ENCODE measurements around the gene CHAF1B. TPM values are rescaled to one million over a fixed set of nuclear protein-coding genes. Genes with fewer than 3 reads are reported as not detected.

CHAF1B gene
- total RNA-seq, 2 donors from 2014 or later, result 4.2 to 6.3 TPM

DNA sequence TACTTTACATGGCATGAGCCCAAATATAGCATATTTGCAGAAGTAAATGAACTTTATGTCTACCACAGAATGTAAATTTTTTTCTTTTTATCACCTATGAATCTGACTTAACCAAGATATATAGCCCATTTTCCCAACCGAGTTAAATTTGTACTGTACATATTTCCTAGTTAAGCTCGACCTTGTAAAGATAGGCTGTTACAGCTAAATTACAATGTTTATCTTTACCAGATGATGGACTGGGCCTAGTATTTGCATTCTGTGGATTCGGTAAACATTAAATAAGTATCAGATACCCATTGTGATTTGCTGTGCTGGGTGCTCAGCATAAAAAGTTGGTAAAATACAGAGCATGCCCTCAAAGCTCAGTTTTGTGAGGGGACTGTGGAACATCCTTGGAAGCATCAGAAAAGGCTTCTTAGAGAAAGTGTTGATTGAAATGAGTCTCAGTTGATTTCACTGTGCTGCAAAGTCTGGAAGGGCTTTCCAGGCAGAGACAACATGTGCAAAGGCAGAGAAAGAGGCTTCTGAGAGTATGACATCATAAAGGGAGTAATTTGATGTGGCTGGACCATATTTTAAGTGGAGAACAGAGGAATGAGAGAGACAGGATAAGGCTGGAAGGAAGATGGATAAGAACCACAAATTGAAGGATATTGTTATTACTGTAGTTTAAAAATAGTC lies 37.8 kb upstream of the CHAF1B start:
- TF ChIP-seq, protein P1, sequence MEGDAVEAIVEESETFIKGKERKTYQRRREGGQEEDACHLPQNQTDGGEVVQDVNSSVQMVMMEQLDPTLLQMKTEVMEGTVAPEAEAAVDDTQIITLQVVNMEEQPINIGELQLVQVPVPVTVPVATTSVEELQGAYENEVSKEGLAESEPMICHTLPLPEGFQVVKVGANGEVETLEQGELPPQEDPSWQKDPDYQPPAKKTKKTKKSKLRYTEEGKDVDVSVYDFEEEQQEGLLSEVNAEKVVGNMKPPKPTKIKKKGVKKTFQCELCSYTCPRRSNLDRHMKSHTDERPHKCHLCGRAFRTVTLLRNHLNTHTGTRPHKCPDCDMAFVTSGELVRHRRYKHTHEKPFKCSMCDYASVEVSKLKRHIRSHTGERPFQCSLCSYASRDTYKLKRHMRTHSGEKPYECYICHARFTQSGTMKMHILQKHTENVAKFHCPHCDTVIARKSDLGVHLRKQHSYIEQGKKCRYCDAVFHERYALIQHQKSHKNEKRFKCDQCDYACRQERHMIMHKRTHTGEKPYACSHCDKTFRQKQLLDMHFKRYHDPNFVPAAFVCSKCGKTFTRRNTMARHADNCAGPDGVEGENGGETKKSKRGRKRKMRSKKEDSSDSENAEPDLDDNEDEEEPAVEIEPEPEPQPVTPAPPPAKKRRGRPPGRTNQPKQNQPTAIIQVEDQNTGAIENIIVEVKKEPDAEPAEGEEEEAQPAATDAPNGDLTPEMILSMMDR (IDR thresholded peaks at IDR 0.05), result no peak
- no peak for TF ChIP-seq POLR2A (IDR thresholded peaks at IDR 0.05)
- ATAC-seq (no peak), DNase-seq (no peak)
- Histone ChIP-seq H3K27me3 (no peaks in the 10 kb centered on the region), H3K4me3 (no peak overlapping the region), H3K9me3 (no peaks in the 10 kb centered on the region), H3K4me1 (peaks cover 3% of the 10 kb centered on the region), H3K36me3 (replicated peaks in 1 of 2; ENCODE audit: insufficient read depth in 1 of 2, low read depth in 2 of 2) (peaks cover 25 to 40% of the 10 kb centered on the region in 2 donors), H3K27ac (no peak overlapping the region)
- intact Hi-C loops (cut with DNase I), result no loop called here
- WGBS, 2 donors, result 15 to 28% methylated on average over 3 of the region's 3 CpGs

DNA sequence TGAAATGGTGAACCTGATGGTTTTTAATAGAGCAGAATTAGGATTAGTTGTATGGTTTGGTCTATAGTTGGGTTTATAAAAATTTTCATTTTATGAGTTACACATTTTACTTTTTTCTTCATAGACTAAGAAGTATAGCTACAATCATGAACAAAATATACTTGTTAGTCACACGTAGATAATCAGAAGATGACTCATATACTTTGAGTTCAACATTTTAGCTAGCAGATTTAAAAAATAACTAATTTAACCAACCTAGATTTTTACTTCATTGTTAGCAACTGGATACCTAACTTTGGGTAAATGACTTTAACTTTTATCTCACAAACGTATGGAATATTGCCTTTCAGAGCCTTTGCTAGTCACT lies 37.2 kb upstream of the CHAF1B start:
- H3K36me3 ChIP-seq (replicated peaks in 1 of 2; ENCODE audit: insufficient read depth in 1 of 2, low read depth in 2 of 2), result peaks cover 25 to 38% of the 10 kb centered on the region in 2 donors
- ATAC-seq (no peak), DNase-seq (no peak)
- H3K27me3 ChIP-seq, result no peaks in the 10 kb centered on the region
- no peak overlapping the region for H3K27ac ChIP-seq
- no peaks in the 10 kb centered on the region for H3K9me3 ChIP-seq
- no peak overlapping the region for H3K4me3 ChIP-seq
- WGBS, 2 donors, result 89 to 93% methylated on average over 2 of the region's 2 CpGs
- intact Hi-C loops (cut with DNase I), result no loop called here
- TF ChIP-seq POLR2A (IDR thresholded peaks at IDR 0.05), result no peak
- TF ChIP-seq, protein P1 (IDR thresholded peaks at IDR 0.05), result no peak
- H3K4me1 ChIP-seq, result peaks cover 3% of the 10 kb centered on the region

GRCh38 chr21:36349315-36349714 lies 35.9 kb upstream of the CHAF1B start:
- peaks cover 17 to 34% of the 10 kb centered on the region in 2 donors for H3K36me3 ChIP-seq (replicated peaks in 1 of 2; ENCODE audit: insufficient read depth in 1 of 2, low read depth in 2 of 2)
- ATAC-seq, result no peak
- intact Hi-C loops (cut with DNase I), result no loop called here

GRCh38 chr21:36350282-36350910 lies 34.8 kb upstream of the CHAF1B start:
- DNase-seq (no peak), ATAC-seq (no peak)
- intact Hi-C loops (cut with DNase I), result no loop called here
- no peaks in the 10 kb centered on the region for H3K9me3 ChIP-seq
- no peaks in the 10 kb centered on the region for H3K27me3 ChIP-seq
- TF ChIP-seq POLR2A (IDR thresholded peaks at IDR 0.05), result no peak
- TF ChIP-seq, protein P1 (IDR thresholded peaks at IDR 0.05), result no peak
- H3K36me3 ChIP-seq (replicated peaks in 1 of 2; ENCODE audit: insufficient read depth in 1 of 2, low read depth in 2 of 2), result peaks cover 10 to 23% of the 10 kb centered on the region in 2 donors
- peaks cover 3% of the 10 kb centered on the region for H3K4me1 ChIP-seq
- no peak overlapping the region for H3K27ac ChIP-seq
- H3K4me3 ChIP-seq, result no peak overlapping the region
- 88 to 89% methylated on average over 11 of the region's 11 CpGs for WGBS, 2 donors

More at GRCh38 chr21:36349315-36349714, 35.9 kb upstream of the CHAF1B start:
- Histone ChIP-seq H3K27ac (no peak overlapping the region), H3K4me3 (no peak overlapping the region), H3K27me3 (no peaks in the 10 kb centered on the region), H3K9me3 (no peaks in the 10 kb centered on the region), H3K4me1 (peaks cover 3% of the 10 kb centered on the region)
- TF ChIP-seq, protein P1 (IDR thresholded peaks at IDR 0.05), result no peak
- TF ChIP-seq POLR2A (IDR thresholded peaks at IDR 0.05), result no peak
- 93 to 96% methylated on average over 2 of the region's 2 CpGs for WGBS, 2 donors
- no peak for DNase-seq

Measured in body of pancreas (tissue), 4 donors.